Activated T-cell treated with anti-CD3 and anti-CD28 coated beads for 24 hours (primary cell): ENCODE data around the gene CADM2.
"Not testable (repeated sequence)": the region's sequence is repeated elsewhere in the genome, so short reads cannot be mapped to it uniquely, and the experiment has no call there.

ENCODE experiments used
- DNase-seq: peaks from one replicate; pipeline ENCODE4 v3.0.0-alpha.2; 2020; ENCODE audit warnings: low read depth

CADM2 gene

GRCh38 chr3:85481411-85482212 is 522.8 kb downstream of the CADM2 start:
- DNase-seq, result no peak

GRCh38 chr3:85482213-85482490 is 523.4 kb downstream of the CADM2 start:
- no peak for DNase-seq

GRCh38 chr3:85483986-85484385 is 525.2 kb downstream of the CADM2 start:
- DNase-seq, result no peak

- no peak for DNase-seq
Observed at GRCh38 chr3:85487375-85487774, 528.6 kb downstream of the CADM2 start.

GRCh38 chr3:85495602-85496001 is 536.8 kb downstream of the CADM2 start:
- no peak for DNase-seq

- DNase-seq, result no peak
Observed at GRCh38 chr3:85498177-85498576, 539.4 kb downstream of the CADM2 start.

GRCh38 chr3:85502148-85502875 is 543.5 kb downstream of the CADM2 start:
- DNase-seq, result no peak

- not testable (repeated sequence) for DNase-seq
Observed at GRCh38 chr3:85504129-85504784, 545.5 kb downstream of the CADM2 start.

GRCh38 chr3:85504785-85505511 is 546.2 kb downstream of the CADM2 start:
- DNase-seq, result not testable (repeated sequence)

GRCh38 chr3:85507052-85507451 is 548.3 kb downstream of the CADM2 start:
- not testable (repeated sequence) for DNase-seq

- no peak for DNase-seq
Observed at GRCh38 chr3:85508659-85509058, 549.9 kb downstream of the CADM2 start.

GRCh38 chr3:85516146-85516545 is 557.4 kb downstream of the CADM2 start:
- no peak for DNase-seq

- no peak for DNase-seq
Observed at GRCh38 chr3:85524104-85524503, 565.3 kb downstream of the CADM2 start.

- no peak for DNase-seq
Observed at GRCh38 chr3:85525264-85525663, 566.5 kb downstream of the CADM2 start.

GRCh38 chr3:85533586-85533985 is 574.8 kb downstream of the CADM2 start:
- DNase-seq, result no peak

- no peak for DNase-seq
Observed at GRCh38 chr3:85535517-85535916, 576.7 kb downstream of the CADM2 start.

GRCh38 chr3:85539232-85539631 is 580.4 kb downstream of the CADM2 start:
- DNase-seq, result no peak

GRCh38 chr3:85554153-85554552 is 595.4 kb downstream of the CADM2 start:
- no peak for DNase-seq

- DNase-seq, result no peak
Observed at GRCh38 chr3:85560088-85560785, 601.4 kb downstream of the CADM2 start.

- peak; percentile 10 for DNase-seq
Observed at GRCh38 chr3:85567071-85567676, 608.4 kb downstream of the CADM2 start.

GRCh38 chr3:85570819-85571218 is 612.0 kb downstream of the CADM2 start:
- DNase-seq, result no peak
